ENCODE data around the gene KRT34.
"Not testable (repeated sequence)": the region's sequence is repeated elsewhere in the genome, so short reads cannot be mapped to it uniquely, and the experiment has no call there.

Gene KRT34

DNA sequence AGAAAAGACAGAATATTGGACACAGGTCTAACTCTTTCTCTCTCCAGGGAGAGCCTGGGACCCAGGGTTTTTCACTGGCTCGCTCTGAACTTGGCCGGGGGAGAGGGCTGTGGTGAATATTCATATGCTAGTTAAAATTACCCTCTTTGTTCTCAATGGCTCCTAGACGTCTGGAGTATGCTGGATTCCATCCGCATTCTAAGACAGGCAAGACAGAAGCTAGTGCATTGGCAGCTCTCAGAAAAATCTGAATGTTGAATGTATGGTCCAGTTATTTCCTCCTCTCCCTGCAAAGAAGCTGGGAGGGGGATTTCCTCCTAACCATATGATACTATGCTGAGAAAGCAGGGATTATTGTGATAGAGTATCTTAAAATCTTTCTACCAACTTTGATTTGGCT lies 5.6 kb upstream of the KRT34 start:
- Mint-ChIP-seq H3K4me3 (no peak overlapping the region), H3K9me3 (peaks cover 27% of the 10 kb centered on the region), H3K4me1 (peaks cover 27% of the 10 kb centered on the region), H3K36me3 (ENCODE audit: low read depth) (peaks cover 11% of the 10 kb centered on the region), H3K27me3 (ENCODE audit: low read depth, poor library complexity) (peaks cover 17% of the 10 kb centered on the region), H3K27ac (no peak overlapping the region)
- TF ChIP-seq, protein P1, sequence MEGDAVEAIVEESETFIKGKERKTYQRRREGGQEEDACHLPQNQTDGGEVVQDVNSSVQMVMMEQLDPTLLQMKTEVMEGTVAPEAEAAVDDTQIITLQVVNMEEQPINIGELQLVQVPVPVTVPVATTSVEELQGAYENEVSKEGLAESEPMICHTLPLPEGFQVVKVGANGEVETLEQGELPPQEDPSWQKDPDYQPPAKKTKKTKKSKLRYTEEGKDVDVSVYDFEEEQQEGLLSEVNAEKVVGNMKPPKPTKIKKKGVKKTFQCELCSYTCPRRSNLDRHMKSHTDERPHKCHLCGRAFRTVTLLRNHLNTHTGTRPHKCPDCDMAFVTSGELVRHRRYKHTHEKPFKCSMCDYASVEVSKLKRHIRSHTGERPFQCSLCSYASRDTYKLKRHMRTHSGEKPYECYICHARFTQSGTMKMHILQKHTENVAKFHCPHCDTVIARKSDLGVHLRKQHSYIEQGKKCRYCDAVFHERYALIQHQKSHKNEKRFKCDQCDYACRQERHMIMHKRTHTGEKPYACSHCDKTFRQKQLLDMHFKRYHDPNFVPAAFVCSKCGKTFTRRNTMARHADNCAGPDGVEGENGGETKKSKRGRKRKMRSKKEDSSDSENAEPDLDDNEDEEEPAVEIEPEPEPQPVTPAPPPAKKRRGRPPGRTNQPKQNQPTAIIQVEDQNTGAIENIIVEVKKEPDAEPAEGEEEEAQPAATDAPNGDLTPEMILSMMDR (IDR thresholded peaks at IDR 0.05): no peak
- DNase-seq: no peak

DNA sequence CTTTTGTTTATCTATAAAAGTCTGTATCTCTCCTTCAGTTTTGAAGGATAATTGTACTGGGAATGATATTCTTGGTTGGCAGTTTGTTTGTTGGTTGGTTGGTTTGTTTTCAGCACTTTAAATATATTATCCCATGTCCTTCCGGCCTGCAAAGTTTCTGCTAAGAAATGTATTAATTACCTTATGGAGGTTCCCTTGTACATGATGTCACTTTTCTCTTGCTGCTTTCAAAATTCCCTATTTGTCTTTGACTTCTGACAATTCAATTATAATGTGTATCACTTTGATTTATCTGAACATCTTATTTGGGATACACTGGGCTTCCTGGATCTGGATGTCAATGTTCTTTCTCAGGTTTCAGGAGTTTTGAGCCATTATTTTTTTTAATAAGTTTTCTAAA lies 4.1 kb upstream of the KRT34 start:
- peaks cover 11% of the 10 kb centered on the region for H3K36me3 Mint-ChIP-seq (ENCODE audit: low read depth)
- peaks cover 13% of the 10 kb centered on the region for H3K27me3 Mint-ChIP-seq (ENCODE audit: low read depth, poor library complexity)
- peaks cover 27% of the 10 kb centered on the region for H3K9me3 Mint-ChIP-seq
- TF ChIP-seq, protein P1 (IDR thresholded peaks at IDR 0.05): no peak
- H3K4me3 Mint-ChIP-seq: no peak overlapping the region
- H3K27ac Mint-ChIP-seq: no peak overlapping the region
- DNase-seq: no peak
- peaks cover 20% of the 10 kb centered on the region for H3K4me1 Mint-ChIP-seq

DNA sequence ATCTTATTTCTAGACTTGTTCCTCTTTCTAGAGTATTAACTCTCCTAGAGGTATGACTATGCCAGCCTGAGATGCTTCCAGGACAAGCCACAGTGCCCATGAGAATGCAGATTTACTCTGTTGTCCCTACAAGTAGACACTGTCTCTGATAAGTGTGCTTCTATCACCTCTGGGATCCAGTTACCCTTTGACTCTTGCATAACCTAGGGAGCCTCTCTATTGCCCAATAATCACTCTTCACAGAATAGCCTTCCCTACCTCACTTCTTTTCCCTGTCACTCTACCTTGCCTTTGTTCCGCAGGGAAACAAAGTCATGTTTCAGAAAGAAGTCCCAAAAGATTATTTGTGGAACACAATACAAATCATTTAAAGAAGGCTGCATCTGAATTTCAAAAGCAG lies 1.6 kb upstream of the KRT34 start:
- Mint-ChIP-seq H3K27ac (no peak overlapping the region), H3K9me3 (peaks cover 22% of the 10 kb centered on the region), H3K4me1 (peaks cover 2% of the 10 kb centered on the region), H3K4me3 (no peak overlapping the region), H3K36me3 (ENCODE audit: low read depth) (peaks cover 11% of the 10 kb centered on the region), H3K27me3 (ENCODE audit: low read depth, poor library complexity) (peaks cover 9% of the 10 kb centered on the region)
- DNase-seq: no peak
- TF ChIP-seq, protein P1 (IDR thresholded peaks at IDR 0.05): no peak

DNA sequence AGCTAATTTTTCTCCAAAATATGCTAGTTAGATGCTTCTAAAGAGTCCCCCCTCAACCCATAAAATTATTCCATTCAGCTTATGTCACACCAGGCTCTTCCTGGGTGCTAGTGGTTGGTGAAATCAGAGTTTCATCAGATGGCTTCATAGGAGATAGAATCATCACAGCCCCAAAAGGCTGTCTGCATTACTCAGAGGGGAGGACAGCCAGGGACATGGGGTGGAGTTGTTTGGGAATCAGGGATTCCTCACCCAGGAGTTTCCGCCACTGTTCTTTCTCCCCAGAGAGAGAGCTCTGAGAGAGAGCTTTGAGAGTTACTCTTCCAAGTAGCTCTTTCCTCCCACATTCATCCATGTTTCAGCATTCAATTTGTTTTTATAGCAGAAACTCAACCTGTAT lies 288 bp upstream of the KRT34 start:
- H3K36me3 Mint-ChIP-seq (ENCODE audit: low read depth): peaks cover 8% of the 10 kb centered on the region
- peaks cover 17% of the 10 kb centered on the region for H3K9me3 Mint-ChIP-seq
- H3K27ac Mint-ChIP-seq: no peak overlapping the region
- DNase-seq: no peak
- TF ChIP-seq, protein P1 (IDR thresholded peaks at IDR 0.05): no peak
- no peak overlapping the region for H3K4me3 Mint-ChIP-seq
- H3K4me1 Mint-ChIP-seq: peaks cover 15% of the 10 kb centered on the region
- H3K27me3 Mint-ChIP-seq (ENCODE audit: low read depth, poor library complexity): peaks cover 9% of the 10 kb centered on the region

GRCh38 chr17:41380091-41380490 lies 2.0 kb downstream of the KRT34 start:
- not testable (repeated sequence) for H3K4me3 Mint-ChIP-seq; H3K36me3 Mint-ChIP-seq (ENCODE audit: low read depth); DNase-seq; H3K27ac Mint-ChIP-seq; H3K27me3 Mint-ChIP-seq (ENCODE audit: low read depth, poor library complexity); H3K9me3 Mint-ChIP-seq
- peaks cover 23% of the 10 kb centered on the region for H3K4me1 Mint-ChIP-seq

GRCh38 chr17:41377546-41377945 lies 4.6 kb downstream of the KRT34 start:
- TF ChIP-seq, protein P1 (IDR thresholded peaks at IDR 0.05): no peak
- peak overlapping the region; percentile 0 for H3K27ac Mint-ChIP-seq
- H3K4me3 Mint-ChIP-seq: no peak overlapping the region
- peaks cover 8% of the 10 kb centered on the region for H3K27me3 Mint-ChIP-seq (ENCODE audit: low read depth, poor library complexity)
- H3K9me3 Mint-ChIP-seq: peaks cover 9% of the 10 kb centered on the region
- H3K4me1 Mint-ChIP-seq: peaks cover 23% of the 10 kb centered on the region
- no peaks in the 10 kb centered on the region for H3K36me3 Mint-ChIP-seq (ENCODE audit: low read depth)
- DNase-seq: no peak
